Measurements from ENCODE around the gene RASAL2. TPM values are rescaled to one million over a fixed set of nuclear protein-coding genes. Genes with fewer than 3 reads are reported as not detected.
"Not testable (repeated sequence)": the region's sequence is repeated elsewhere in the genome, so short reads cannot be mapped to it uniquely, and the experiment has no call there.

RASAL2 gene
- total RNA-seq, 1 experiment from 2014 or later, result 12.2 TPM

DNA sequence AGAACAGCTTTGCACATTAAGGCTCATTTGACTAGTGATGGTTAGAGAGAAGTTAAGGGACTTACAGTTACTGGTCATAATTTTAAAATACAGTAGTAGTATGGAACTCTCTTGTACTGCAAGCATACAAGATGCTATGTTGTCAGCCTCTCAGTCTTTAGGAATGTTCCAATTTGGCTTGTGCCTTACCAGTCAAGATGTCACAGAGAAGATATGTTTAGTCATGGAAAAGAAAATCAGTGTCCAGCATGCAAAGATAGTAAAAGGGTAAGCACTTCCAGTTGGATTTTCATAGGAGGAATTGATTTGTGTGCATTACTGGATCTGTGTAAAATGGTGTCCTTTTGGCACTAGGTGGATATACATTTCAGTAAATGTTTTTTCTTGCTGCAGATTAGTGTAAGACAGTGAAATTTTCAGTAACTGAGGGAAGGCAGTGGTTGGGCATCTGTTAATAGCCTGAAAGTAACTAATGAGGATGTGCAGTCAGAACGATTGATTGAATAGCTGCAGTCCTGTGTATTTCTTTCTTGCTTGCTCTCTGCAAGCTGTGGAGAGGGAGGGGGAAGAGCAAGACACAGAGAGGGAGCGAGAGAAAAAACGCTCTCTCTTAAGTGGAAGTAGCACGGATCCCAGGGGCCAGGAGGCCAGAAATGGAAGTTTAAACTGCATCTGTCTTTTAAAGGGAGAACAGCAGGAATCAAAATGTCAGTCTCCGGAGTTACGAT, 294.7 kb downstream of the RASAL2 start:
- DNase-seq (ENCODE audit: low read depth), result no peak

DNA sequence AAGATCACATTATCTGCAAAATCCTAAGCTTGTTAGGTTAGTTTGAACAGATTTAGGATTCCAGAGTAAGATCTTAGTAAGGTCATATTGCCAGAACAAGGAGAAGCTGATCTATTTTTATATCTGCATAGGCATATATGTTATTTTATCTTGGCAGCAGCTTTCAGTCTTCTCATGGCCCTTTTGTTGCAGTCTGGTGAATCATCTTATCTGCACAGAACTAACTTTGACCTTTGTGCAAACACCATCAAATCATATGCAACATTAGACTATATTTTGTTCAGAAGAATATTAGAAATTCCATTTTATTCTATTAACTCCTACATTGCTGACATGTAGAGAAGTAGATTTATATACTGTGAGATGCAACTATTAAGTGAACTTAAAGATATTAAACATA, 295.5 kb downstream of the RASAL2 start:
- DNase-seq (ENCODE audit: low read depth), result no peak

DNA sequence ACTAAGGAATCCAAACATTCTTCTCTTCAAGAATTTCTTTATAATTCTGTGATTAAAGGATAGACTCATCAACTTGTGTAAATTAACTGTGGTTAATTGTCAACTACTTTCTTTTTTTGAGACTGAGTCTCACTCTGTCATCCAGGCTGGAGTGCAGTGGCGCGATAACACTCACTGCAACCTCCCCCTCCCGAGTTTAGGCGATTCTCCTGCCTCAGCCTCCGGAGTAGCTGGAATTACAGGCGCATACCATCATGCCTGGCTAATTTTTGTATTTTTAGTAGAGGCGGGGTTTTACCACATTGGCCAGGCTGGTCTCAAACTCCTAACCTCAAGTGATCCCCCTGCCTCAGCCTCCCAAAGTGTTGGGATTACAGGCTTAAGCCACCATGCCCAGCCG, 296.4 kb downstream of the RASAL2 start:
- DNase-seq (ENCODE audit: low read depth), result not testable (repeated sequence)

DNA sequence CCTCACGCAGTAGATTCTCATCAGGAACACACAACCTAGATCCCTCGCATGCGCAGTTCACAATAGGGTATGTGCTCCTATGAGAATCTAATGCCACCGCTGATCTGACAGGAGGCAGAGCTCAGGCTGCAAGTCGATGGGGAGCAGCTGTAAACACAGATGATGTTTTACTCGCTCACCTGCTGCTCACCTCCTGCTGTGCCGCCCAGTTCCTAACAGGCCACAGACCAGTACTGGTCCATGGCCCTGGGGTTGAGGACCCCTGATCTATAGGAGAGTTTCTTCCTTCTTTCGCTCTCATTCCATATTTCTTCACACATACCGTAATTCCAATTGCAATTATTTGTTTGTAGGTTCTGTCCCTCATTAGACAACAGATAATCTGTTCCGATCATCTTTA, 299.5 kb downstream of the RASAL2 start:
- no peak for DNase-seq (ENCODE audit: low read depth)

DNA sequence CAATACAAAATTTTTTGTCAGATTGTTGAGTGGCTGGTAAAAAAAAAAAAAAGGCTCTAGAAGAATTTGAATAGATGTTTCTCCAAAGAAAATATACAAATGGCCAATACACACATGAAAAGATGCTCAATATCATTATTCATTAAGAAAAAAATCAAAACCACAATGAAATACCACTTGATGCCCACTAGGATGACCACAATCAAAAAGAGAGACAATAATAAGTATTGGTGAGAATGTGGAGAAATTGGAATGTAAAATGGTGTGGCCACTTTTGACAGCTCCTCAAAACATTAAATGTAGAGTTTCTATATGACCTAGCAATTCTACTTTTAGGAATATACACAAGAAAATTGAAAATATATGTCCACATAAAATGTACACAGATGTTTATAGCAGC, 302.9 kb downstream of the RASAL2 start:
- no peak for DNase-seq (ENCODE audit: low read depth)

DNA sequence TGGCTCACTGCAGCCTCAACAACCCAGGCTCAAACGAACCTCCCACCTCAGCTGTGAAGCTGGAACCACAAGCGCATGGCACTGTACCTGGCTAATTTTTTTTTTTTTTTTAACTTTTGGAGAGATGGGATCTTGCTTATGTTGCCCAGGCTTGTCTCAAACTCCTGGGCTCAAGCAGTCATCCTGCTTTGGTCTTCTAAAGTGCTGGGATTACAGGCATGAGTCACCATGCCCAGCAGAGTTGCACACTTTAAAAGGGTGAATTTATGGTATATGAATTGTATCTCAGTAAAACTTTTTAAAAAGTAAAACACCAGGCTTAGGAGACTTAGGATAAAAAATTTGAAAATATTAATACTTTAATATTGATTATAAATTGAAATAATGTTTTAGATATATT, 303.8 kb downstream of the RASAL2 start:
- DNase-seq (ENCODE audit: low read depth), result no peak

DNA sequence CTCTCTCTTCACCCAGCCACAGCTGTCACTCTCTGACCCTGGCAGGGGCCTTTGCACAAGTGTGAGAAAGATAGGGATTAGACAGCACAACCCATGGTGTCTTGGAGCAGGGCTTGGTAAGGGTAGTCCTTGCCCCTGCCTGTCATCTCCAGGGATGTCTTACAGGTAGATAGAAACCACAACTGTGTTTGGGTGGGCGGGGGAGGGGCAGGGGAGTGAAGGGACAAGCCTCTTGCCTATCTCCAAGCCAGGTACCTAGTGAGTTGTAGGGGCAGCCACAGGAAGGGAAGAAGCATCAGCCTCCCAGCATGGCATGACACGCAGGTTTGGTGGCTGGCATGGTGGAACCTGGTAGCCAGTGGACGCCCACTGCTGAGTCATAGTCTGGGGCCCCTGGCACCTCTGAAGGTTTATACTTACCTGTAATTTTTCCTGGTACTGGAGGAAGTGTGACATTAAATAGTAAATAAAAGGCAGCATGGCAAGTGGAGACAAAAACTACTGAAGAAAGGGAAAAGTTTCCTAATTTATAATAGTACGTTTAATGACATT, 305.3 kb downstream of the RASAL2 start:
- DNase-seq (ENCODE audit: low read depth), result no peak

DNA sequence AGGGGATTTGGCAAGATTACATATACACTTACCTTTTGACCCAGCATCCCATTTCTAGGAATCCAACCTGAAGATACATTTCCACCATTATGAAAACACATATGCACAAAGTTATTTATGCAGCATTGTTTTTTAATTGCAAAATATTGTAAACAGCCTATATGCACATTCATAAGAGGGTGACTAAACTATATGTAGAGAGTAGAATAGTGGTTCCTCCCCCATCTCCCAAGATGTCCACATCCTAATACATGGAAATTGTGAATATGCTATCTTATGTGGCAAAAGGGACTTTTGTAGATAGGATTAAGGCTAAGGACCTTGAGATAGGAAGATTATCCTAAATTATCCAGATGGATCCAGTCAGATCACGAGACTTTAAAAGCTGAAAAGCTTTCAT, 311.2 kb downstream of the RASAL2 start:
- DNase-seq (ENCODE audit: low read depth), result no peak

DNA sequence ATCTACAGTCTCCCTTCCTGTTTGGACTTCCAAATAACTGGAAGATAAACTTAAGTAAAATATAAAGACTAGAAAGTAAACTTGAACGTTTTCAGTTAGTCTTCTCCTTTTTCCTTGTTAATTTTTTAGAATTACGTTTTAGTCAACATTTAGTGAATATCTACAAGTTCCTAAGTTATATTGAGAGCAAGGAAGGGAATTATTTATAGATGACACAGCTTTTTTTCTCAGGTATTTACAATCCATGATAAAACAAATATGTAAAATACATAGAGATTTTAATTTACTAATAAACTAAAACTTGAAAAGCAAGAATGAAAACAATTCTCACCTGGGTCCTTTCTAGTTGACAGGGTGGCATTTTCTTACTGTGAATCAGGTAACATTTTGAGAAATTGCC, 313.3 kb downstream of the RASAL2 start:
- no peak for DNase-seq (ENCODE audit: low read depth)

DNA sequence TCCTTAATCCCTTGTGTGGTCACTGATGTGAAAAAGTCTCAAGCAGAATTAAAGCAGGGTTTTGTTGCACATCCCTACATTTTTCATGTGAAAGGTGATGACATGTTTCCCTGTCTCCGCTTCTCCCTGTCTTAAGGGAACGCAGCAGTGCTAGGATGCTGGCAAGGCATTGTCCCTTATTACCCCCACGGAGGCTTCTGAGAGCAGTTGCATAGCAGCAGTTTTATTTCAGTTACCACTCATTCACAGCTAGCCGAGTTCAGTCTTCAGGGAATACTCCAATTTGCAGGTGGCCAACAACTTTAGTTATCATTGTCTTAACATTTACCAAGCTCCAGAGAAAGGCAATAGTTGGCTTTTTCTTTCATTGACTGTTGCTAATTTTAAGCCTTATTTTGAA, 313.8 kb downstream of the RASAL2 start:
- DNase-seq (ENCODE audit: low read depth), result no peak

DNA sequence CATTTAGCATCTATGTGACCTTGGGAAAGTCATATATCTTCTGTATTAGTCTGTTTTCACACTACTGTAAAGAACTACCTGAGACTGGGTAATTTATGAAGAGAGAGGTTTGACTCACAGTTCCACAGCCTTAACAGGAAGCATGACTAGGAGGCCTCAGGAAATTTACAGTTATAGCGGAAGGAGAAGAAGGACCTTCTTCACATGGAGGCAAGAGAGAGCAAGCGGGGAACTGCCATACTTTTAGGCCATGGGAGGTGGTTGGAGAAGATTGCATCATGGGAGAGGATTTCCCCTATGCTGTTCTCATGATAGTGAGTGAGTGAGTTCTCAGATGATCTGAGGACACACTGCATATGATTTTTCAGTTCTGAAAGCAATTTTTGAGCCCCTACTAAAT, 315.0 kb downstream of the RASAL2 start:
- DNase-seq (ENCODE audit: low read depth), result no peak

DNA sequence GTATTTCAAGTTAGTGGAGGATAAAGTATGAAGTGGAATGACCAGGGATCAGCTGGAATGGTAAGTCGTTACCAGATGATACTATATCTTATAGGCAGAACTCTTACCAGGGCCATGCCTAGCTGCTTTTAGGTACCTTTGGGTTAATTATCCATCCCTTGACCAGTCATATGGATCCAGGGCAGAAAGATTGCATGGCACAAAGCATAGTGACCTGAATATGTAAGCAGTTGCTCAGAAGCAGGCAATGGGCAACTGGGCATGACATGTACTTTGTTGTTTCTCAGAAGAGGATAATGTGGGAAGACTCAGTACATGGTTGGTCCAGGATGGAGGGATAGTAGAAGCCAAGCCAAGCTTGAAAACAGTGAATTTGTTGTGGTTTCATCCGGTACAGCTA, 315.6 kb downstream of the RASAL2 start:
- no peak for DNase-seq (ENCODE audit: low read depth)

DNA sequence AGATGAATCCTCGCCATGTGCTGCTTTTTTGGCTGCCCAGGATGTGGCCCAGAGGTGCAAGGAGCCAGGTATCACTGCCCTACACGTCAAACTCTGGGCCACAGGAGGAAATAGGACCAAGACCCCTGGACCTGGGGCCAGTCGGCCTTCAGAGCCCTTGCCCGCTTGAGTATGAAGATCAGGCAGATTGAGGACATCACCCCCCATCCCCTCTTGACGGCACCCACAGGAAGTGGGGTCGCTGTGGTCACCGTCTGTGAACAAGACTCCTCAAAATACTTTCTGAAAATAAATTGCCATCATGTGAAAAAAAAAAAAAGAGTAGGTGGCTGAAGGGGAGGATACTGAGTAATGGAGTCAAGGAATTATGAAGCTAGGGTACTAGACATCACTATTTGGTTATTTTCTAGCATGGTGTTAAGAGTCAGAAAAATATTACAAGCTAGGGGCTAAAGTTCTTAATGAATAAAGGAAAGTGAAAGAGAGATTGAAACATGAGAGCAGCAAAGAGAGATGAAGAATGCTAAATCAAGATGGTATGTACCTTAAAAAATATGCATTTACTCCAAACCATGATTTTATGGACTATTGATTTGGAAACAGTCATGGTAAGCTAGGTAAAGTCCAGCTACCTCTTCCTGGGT, 318.0 kb downstream of the RASAL2 start:
- no peak for DNase-seq (ENCODE audit: low read depth)

DNA sequence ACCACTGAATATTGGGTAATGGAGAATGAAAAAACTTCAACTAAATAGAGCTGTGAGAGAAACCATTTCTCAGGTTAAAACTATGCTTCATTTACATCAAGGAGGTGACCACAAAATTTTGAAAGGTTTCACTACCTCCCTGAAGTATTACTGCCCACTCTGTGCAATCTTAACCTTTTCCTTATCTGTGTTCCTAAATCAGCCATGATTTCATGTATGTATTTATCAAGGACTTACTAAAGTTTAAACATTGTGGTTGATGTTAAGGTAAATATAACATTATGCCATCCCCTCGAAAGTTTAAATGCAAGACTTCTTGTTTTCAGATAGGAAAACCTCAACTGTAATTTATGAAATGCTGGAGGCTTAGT, 318.5 kb downstream of the RASAL2 start:
- DNase-seq (ENCODE audit: low read depth), result no peak

DNA sequence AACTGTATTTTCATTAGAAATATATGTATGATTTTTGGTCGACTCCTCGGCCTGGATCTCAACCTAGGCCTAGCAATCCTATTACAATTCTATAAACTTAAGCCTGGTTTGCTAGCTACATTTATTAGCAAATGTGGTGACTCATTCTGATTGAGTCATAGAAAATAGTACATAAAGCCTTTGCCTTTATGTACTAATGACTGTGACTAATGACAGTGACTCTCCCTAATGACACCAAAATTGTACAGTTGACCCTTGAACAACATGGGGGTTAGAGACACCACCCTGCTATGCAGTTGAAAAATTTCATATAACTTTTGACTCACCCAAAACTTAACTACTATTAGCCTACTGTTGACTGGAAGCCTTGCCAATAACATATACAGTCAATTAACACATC, 324.0 kb downstream of the RASAL2 start:
- peak; percentile 55 for DNase-seq (ENCODE audit: low read depth)

DNA sequence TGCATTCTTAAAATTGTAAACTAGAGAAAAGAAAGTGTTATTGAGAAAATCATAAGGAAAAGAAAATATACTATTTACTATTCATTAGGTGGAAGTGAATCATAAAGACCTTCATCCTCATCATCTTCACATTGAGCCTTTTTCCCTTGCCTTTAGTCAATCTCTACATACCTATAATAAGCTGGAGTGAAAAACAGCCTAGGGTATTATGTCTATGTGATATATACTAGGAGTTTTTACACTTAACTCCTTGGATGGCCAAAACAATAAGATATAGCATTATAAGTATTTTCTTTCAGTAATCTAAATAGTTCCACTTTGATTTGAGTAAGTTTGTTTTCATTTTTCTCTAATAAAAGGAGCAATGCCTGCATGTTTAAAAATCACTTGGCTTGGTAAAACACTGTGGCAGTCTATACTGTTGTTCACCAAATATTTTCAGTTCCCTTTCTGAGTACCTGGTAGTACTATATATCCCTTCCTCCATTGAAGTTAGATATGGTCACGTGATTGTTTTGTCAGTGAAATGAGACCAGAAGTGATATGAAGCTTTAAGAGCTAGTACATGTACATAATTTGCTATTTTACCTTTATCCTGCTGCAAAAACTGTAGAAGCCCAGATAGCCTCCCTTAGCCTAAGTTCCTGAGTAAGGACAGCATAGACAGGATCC, 324.5 kb downstream of the RASAL2 start:
- DNase-seq (ENCODE audit: low read depth), result no peak

DNA sequence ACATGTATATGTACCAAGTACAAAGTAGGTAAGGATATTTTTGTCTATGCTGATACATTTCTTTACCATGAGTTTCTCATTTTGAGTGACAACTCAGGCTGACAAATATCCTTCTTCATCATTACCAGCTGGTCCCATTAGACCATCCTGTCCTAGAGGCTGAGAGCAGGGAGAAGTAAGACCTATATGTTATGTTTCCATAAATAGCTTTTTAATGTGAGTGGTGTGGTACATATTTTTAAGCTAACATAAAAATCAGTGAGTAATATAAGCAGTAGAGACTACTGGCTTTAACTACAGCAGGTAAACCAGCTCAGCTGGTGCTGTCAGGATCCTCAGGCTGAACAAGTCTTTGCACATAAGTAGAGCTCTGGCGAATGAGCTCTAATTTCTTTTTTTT, 340.5 kb downstream of the RASAL2 start:
- no peak for DNase-seq (ENCODE audit: low read depth)

DNA sequence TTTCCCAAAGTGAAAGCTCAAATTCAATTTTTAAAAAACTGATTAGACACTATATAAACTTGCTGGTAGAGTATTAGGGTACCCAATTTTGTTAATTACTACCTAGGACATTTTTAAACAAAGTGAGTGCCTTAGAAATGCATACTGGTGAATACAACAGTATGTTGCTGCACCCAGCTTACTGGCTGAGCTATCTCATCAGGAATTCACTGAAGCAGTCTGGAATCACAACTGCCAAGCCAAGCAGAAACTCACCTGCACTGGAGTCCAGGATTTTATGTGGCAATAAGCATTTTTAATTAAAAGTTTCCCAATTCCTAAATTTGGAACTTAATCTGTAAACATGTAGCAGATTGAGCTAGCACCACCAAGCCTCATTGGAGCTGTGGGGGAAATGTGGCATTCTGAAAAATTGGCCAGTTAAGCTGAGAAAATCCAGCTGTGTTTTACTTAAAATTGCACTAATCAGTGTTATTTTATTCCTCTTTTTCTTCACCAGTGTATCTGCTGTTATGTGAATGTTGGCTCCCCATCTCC, 341.1 kb downstream of the RASAL2 start:
- no peak for DNase-seq (ENCODE audit: low read depth)

DNA sequence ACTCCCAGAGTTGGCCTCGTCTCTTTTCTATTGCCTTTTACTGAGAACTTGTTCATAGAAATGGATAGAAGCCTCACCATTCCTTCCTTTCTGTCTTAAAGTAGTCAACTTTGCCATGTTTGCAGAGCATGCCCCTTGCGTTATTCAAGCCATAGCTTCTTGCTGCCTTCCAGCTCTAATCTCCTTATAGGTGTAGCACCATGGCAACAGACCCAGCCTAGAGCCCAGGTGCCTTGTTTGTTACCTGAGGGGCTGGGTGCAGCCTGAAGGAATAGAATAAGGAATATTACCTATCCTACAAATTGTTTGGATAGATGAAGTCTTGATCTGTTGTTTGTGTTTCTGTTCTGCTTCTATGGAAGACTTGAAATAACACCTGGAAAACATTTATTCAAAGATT, 343.0 kb downstream of the RASAL2 start:
- DNase-seq (ENCODE audit: low read depth), result no peak

DNA sequence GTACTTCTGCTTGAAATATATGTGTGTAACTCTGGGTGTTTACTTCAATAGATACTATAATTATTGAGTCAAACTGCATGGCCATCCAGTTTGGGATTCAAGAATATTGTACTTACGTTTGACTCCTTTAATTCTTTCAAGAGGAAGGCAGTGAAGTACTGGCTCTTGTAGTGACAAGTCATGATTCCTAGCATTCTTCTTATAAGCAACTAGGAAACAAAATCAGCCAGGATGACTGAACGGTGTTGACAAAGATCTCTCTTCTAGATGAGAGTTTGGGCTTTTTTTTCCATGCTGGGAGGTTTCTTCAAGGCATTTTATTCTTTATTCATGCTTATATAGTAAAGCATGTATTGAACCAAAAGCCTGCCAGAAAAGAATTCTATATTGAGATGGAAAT, 344.5 kb downstream of the RASAL2 start:
- DNase-seq (ENCODE audit: low read depth), result no peak

DNA sequence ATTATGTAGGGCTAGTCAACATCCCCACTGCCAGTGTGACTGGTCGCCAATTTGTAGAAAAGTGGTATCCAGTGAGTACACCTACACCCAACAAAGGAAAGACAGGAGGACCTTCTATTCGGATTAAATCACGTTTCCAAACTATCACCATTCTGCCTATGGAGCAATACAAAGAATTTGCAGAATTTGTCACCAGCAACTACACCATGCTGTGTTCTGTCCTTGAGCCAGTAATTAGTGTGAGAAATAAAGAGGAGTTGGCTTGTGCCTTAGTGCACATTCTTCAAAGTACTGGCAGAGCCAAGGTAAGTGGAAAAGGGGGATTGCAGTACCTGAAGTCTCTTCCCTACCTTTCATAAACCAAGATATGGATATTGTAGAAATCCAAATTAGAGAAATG, 349.0 kb downstream of the RASAL2 start:
- DNase-seq (ENCODE audit: low read depth), result no peak

DNA sequence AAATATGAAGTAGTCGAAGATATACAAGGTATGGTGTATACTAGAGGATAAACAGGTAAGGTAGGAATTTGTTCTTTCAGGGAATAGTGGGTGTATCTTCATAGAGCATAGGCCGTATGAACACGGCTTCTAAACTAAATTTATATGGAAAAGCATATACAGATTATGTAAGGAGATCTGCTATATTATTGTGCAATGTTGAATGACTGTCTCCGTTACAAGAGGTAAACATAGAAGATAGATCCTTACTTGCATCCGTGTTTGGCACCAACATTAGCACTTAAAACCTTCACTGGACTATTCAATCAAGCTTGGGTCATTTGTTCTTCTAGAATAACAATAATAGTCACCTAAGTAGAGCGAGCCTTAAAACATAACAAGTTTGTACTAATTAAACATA, 357.0 kb downstream of the RASAL2 start:
- no peak for DNase-seq (ENCODE audit: low read depth)

DNA sequence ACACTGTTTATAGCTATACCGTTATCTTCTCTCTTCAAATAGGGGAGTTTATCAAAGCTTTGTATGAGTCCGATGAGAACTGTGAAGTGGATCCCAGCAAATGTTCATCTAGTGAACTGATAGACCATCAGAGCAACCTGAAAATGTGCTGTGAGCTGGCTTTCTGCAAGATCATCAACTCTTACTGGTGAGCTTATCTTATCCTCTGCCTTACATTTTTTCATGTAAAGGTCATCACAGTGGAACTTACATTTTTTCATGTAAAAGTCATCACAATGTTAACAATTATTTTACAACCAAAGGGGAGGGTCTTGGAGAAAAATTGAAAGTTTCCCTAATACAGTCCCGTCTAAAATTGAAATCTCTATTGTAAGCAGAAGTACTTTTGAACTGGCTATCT, 357.6 kb downstream of the RASAL2 start:
- peak; percentile 14 for DNase-seq (ENCODE audit: low read depth)

Measured in Daoy (cell line).